Subcutaneous adipose tissue (tissue), 4 donors: ENCODE data around the gene SETD5. TPM values are rescaled to one million over a fixed set of nuclear protein-coding genes. Genes with fewer than 3 reads are reported as not detected.

Experiments
- total RNA-seq, 4 donors: library from RNA; depleted of rRNA; stranded (reverse); fragments of >200 nt; gene quantifications; one replicate each; pipeline ENCODE4 v1.1.0, GENCODE V29; 2016
- TF ChIP-seq, protein P1 (sequence below): fragments of 450-650 bp; IDR thresholded peaks from one replicate; pipeline ENCODE4 v1.5.1; 2016; ENCODE audit warnings: low read depth, mild to moderate bottlenecking, control low read depth, antibody characterized with exemption, moderate library complexity

The SETD5 gene
- total RNA-seq, 4 donors from 2014 or later: 73.5 to 211 (median 91.7) TPM

DNA sequence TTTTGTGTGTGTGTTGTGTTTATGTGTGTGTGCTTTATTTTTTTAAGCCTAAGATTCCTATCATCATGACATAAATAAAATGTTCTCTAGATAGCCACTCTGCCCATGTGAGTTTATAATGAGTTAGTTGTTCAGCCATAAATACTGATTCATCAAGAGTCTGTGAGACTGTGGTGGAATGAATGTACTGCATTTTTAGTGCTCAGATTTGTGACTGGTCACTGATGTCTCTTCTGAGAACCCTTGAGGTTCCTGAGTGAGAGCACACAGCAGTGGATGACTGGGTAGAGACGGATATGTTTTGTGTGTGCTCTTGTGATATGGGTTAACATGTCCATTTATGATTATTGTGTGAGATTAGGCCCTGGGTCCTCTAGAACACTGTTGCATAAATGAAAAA is 51.2 kb downstream of the SETD5 start:
- TF ChIP-seq, protein P1, sequence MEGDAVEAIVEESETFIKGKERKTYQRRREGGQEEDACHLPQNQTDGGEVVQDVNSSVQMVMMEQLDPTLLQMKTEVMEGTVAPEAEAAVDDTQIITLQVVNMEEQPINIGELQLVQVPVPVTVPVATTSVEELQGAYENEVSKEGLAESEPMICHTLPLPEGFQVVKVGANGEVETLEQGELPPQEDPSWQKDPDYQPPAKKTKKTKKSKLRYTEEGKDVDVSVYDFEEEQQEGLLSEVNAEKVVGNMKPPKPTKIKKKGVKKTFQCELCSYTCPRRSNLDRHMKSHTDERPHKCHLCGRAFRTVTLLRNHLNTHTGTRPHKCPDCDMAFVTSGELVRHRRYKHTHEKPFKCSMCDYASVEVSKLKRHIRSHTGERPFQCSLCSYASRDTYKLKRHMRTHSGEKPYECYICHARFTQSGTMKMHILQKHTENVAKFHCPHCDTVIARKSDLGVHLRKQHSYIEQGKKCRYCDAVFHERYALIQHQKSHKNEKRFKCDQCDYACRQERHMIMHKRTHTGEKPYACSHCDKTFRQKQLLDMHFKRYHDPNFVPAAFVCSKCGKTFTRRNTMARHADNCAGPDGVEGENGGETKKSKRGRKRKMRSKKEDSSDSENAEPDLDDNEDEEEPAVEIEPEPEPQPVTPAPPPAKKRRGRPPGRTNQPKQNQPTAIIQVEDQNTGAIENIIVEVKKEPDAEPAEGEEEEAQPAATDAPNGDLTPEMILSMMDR: no peak

DNA sequence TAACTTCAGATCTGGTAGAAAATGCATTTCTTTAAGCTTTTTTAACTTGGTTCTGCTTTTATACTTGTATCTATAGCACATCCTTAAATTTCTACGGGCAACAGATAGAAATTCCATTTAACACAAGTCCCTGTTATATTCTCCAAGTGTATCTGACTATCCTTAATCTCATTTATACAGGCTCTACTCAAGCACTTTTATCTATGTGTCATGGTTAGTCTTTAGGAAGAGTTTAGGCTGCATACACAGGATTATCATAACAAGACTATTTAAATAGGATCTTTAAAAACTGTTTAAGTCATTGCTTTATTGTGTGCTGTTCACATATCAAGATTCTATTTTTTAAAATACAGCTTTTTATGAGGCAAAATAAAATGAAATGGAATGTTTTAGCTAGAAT is 52.7 kb downstream of the SETD5 start:
- TF ChIP-seq, protein P1: no peak

DNA sequence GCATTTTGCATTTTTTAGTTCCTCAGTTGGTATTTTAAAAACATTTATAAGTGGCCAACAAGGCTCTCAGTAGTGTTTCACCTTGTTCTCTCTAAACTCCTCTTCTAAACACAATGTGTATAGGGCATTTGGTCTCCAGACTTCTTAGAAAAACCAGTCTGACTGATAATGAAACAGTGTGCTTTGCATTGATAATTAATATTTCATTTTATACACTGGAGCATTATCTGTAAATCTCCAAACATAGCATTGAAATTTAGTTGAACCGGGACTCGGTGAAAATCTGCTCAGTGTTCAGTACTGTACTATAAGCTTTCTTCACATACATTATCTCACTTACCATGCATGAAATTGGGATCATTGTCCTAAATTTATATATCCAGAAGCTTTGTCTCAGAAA is 53.6 kb downstream of the SETD5 start:
- TF ChIP-seq, protein P1: no peak

DNA sequence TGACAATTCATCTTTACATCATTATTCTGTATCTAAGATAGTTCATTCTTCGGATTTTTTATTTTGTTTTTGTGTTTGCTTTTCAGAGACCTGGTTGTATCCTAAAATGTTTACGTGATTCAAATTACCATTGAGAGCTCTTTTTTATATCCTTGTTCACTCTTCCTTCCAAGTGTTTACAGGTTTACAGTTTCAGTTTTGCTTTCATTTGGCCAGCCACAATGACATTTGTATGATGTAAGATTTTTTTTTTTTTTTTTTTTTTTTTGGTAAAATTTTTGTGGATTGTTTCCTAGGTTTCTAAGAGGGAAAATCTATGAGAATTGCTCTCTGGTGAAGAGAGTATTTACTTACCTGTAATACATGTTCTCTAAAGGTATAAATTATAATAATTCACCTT is 55.0 kb downstream of the SETD5 start:
- TF ChIP-seq, protein P1: no peak

DNA sequence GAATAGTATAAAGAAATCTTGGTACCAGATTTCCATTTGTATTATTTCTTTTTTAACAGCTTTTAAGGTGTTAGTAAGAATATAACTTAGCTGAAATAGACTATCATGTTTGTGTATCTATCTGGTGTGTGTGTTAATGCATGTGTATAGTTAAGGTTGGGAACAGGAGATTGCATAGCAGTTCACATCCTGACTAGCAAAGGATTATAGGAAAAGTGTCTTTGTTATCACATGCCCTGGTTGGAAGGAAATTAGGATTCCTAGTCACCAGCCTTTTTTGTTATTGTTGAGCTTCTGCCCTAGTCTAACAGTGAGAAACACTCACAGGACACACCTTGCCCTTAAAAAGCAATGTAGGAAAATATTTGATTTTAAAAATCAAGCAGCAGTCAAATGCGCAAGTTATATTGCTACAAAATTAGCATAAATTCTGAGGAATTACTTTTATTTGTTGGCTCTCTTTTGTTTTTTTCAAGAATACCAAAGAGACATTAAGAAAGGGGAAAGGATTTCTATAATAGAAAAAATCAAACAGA is 58.2 kb downstream of the SETD5 start:
- TF ChIP-seq, protein P1: no peak

DNA sequence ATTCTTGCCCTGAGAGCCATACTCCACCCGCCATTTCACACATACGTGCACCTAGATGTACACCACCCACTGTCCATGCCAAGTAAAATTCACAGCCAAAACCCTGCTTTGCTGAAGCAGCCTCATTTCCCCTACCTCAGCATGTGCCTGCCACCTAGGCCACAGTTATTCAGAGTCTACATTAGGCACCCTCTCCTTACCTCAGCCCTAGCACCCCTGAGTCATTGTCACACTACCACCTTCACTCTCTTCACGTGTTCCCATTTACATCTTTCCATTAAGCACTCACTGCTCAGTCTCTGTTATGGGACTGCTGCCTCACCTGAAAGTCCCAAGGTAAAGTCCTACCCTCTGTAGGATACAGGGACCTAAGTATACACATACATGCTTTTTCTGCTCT is 70.0 kb downstream of the SETD5 start:
- TF ChIP-seq, protein P1: no peak

DNA sequence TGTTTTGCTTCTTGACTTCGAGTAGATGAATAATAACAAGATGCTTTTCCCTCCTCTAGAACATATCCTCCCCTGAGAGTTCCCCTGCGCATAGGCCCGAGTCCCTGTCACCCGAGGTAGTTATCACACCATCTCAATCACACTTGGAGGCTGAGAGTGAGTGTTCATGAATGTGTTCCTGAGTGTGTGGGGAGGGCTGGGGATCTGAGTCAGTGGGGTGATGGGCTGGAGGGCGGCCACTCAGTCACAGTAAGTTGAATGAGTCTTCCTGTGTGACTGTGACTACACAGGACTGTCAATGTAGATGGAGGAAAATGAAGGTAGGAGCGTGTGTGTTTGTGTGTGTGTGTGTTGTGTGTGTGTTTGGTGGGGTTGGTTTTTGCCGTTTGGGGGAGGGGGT is 71.0 kb downstream of the SETD5 start:
- TF ChIP-seq, protein P1: no peak
